HepG2 (cell line): ENCODE measurements around the gene TCF12. TPM values are rescaled to one million over a fixed set of nuclear protein-coding genes. Genes with fewer than 3 reads are reported as not detected.

ENCODE experiments used
- CHD2 ChIP-seq: IDR thresholded peaks from 2 replicates; pipeline ENCODE4 v1.6.1; 2011; ENCODE audit warnings: low read depth, low read length, improper control_type of control experiment
- DMTF1 ChIP-seq: sonication (generic); formaldehyde crosslinking; IDR thresholded peaks from 2 replicates; pipeline ENCODE4 v1.4.0; 2020; ENCODE audit warnings: mild to moderate bottlenecking, missing genetic modification reagents
- GATA4 ChIP-seq: sonication (generic); IDR thresholded peaks from 2 replicates; pipeline ENCODE4 v1.6.1; 2016; ENCODE audit warnings: antibody characterized with exemption, low read depth, borderline replicate concordance
- GPN1 ChIP-seq: sonication (generic); formaldehyde crosslinking; IDR thresholded peaks from 2 replicates; pipeline ENCODE4 v1.5.1; 2020; ENCODE audit warnings: missing genetic modification reagents, borderline replicate concordance
- HNF4G ChIP-seq, 2 experiments: sonication (generic) in 1 of 2; formaldehyde crosslinking in 1 of 2; IDR thresholded peaks; 2 replicates each; pipeline versions ENCODE4 v1.4.0 to v1.6.1; 2011 to 2020; ENCODE audit warnings: borderline replicate concordance in 2 of 2, low read depth in 2 of 2, mild to moderate bottlenecking in 2 of 2, low read length in 1 of 2, missing genetic modification reagents in 1 of 2, moderate library complexity in 1 of 2
- MIXL1 ChIP-seq: IDR thresholded peaks from 2 replicates; pipeline ENCODE4 v1.6.1; 2016
- PATZ1 ChIP-seq: sonication (generic); formaldehyde crosslinking; IDR thresholded peaks from 2 replicates; pipeline ENCODE4 v1.4.0; 2020; ENCODE audit warnings: missing genetic modification reagents
- SETDB1 ChIP-seq: sonication (generic); formaldehyde crosslinking; IDR thresholded peaks from 2 replicates; pipeline ENCODE4 v1.5.1; 2020; ENCODE audit warnings: missing genetic modification reagents, mild to moderate bottlenecking, borderline replicate concordance
- SYNCRIP ChIP-seq: fragments of 200-400 bp; formaldehyde crosslinking; IDR thresholded peaks from 2 replicates; pipeline ENCODE4 v1.6.1; 2018; ENCODE audit warnings: mild to moderate bottlenecking, low read depth, low read length; ENCODE audit not compliant: insufficient read depth
- TEAD2 ChIP-seq: sonication (generic); formaldehyde crosslinking; IDR thresholded peaks from 2 replicates; pipeline ENCODE4 v1.9.0; 2021; ENCODE audit warnings: missing genetic modification reagents
- ZBTB20 ChIP-seq: sonication (generic); formaldehyde crosslinking; IDR thresholded peaks from 2 replicates; pipeline ENCODE4 v1.8.1; 2023; ENCODE audit warnings: missing genetic modification reagents, low read depth, mild to moderate bottlenecking, borderline replicate concordance
- ZMYM4 ChIP-seq: sonication (generic); formaldehyde crosslinking; IDR thresholded peaks from 2 replicates; pipeline ENCODE4 v1.8.1; 2023; ENCODE audit warnings: mild to moderate bottlenecking, missing genetic modification reagents
- ZNF326 ChIP-seq: sonication (generic); formaldehyde crosslinking; IDR thresholded peaks from 2 replicates; pipeline ENCODE4 v1.4.0; 2020; ENCODE audit warnings: missing genetic modification reagents, borderline replicate concordance
- ZNF749 ChIP-seq: sonication (generic); formaldehyde crosslinking; IDR thresholded peaks from 2 replicates; pipeline ENCODE4 v1.8.0; 2022; ENCODE audit warnings: mild to moderate bottlenecking, missing genetic modification reagents, moderate library complexity, borderline replicate concordance
- ZNF784 ChIP-seq: sonication (generic); formaldehyde crosslinking; IDR thresholded peaks from 2 replicates; pipeline ENCODE4 v1.5.1; 2020; ENCODE audit warnings: missing genetic modification reagents, mild to moderate bottlenecking, borderline replicate concordance
- polyA plus RNA-seq, 8 experiments: library from polyadenylated mRNA; depleted of rRNA in 3 of 8; stranded (reverse) in 7 of 8; unstranded in 1 of 8; fragments of >200 nt; fragmentation: Illumina TruSeq in 4 of 8; extraction: Trizol in 4 of 8; gene quantifications; 2 replicates each; pipeline versions ENCODE4 v1.2.1 to v1.2.3, GENCODE V29; 2011 to 2016; ENCODE audit warnings: low read depth in 4 of 8, missing spikeins in 1 of 8, mixed read lengths in 1 of 8; ENCODE audit not compliant: insufficient read depth in 1 of 8
- total RNA-seq, 5 experiments: library from RNA; depleted of rRNA; stranded (reverse); fragments of >200 nt; fragmentation: Illumina TruSeq; extraction: Trizol; gene quantifications; 2 replicates each; pipeline ENCODE4 v1.2.3, GENCODE V29; 2016; ENCODE audit warnings: low read depth in 1 of 5
- TF ChIP-seq, protein P1 (sequence below): sonication (generic); formaldehyde crosslinking; IDR thresholded peaks from 2 replicates; pipeline ENCODE4 v1.4.0; 2020; ENCODE audit warnings: missing genetic modification reagents
- TF ChIP-seq, protein P2 (sequence below): sonication (generic); formaldehyde crosslinking; IDR thresholded peaks from 2 replicates; pipeline ENCODE4 v1.4.0; 2020; ENCODE audit warnings: missing genetic modification reagents, borderline replicate concordance

TCF12 gene
- total and polyA plus RNA-seq, 2 of the 13 experiments (the other 11 are each of a cell fraction or from before 2014, with no cell fraction given) = 48.6 to 51.1 TPM

DNA sequence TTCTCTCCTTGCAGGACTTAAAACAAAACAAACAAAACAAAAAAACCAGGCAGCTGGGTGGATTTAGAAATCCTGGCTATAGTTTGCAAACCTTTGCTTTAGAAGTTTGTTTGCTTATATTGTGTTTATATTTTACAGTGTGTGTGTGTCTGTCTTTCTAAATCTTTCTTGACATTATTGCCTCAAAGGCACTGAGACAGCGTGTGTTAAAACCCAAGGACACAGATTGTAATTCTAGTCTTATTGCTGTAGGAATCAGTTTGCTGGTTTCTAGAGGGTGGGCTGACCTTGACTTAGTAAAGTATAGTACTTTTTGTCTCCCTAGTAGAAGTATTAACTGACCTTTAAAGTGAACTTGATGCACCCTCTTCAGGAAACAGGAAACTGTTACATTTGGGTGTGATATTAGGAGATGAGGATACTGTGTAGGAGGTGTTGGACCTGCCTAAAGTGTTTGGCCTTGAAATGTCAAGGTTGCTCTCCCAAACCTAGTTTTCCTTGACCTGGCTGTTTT, 71.0 kb downstream of the TCF12 start (continued):
- TF ChIP-seq, protein P1, sequence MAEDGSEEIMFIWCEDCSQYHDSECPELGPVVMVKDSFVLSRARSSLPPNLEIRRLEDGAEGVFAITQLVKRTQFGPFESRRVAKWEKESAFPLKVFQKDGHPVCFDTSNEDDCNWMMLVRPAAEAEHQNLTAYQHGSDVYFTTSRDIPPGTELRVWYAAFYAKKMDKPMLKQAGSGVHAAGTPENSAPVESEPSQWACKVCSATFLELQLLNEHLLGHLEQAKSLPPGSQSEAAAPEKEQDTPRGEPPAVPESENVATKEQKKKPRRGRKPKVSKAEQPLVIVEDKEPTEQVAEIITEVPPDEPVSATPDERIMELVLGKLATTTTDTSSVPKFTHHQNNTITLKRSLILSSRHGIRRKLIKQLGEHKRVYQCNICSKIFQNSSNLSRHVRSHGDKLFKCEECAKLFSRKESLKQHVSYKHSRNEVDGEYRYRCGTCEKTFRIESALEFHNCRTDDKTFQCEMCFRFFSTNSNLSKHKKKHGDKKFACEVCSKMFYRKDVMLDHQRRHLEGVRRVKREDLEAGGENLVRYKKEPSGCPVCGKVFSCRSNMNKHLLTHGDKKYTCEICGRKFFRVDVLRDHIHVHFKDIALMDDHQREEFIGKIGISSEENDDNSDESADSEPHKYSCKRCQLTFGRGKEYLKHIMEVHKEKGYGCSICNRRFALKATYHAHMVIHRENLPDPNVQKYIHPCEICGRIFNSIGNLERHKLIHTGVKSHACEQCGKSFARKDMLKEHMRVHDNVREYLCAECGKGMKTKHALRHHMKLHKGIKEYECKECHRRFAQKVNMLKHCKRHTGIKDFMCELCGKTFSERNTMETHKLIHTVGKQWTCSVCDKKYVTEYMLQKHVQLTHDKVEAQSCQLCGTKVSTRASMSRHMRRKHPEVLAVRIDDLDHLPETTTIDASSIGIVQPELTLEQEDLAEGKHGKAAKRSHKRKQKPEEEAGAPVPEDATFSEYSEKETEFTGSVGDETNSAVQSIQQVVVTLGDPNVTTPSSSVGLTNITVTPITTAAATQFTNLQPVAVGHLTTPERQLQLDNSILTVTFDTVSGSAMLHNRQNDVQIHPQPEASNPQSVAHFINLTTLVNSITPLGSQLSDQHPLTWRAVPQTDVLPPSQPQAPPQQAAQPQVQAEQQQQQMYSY (CRISPR knock-in tag) = no peak
- TF ChIP-seq PATZ1 (CRISPR knock-in tag) (peak; percentile 18; the same call in 1 of the 2 replicates), ZMYM4 (CRISPR knock-in tag) (peak; percentile 57; the same call in 1 of the 2 replicates), MIXL1 (CRISPR knock-in tag) (peak; percentile 12; the same call in 1 of the 2 replicates), HNF4G (IDR thresholded peaks at IDR 0.05; ENCODE audit: borderline replicate concordance, low read depth, low read length) (no peak), HNF4G (CRISPR knock-in tag; IDR thresholded peaks at IDR 0.05; ENCODE audit: borderline replicate concordance, low read depth) (no peak), ZBTB20 (CRISPR knock-in tag) (no peak), SETDB1 (CRISPR knock-in tag) (no peak), GATA4 (no peak), DMTF1 (CRISPR knock-in tag) (no peak), CHD2 (no peak), TEAD2 (no peak), SYNCRIP (no peak), ZNF749 (no peak), ZNF326 (CRISPR knock-in tag) (no peak), GPN1 (CRISPR knock-in tag) (no peak), ZNF784 (CRISPR knock-in tag) (no peak)
- TF ChIP-seq, protein P2, sequence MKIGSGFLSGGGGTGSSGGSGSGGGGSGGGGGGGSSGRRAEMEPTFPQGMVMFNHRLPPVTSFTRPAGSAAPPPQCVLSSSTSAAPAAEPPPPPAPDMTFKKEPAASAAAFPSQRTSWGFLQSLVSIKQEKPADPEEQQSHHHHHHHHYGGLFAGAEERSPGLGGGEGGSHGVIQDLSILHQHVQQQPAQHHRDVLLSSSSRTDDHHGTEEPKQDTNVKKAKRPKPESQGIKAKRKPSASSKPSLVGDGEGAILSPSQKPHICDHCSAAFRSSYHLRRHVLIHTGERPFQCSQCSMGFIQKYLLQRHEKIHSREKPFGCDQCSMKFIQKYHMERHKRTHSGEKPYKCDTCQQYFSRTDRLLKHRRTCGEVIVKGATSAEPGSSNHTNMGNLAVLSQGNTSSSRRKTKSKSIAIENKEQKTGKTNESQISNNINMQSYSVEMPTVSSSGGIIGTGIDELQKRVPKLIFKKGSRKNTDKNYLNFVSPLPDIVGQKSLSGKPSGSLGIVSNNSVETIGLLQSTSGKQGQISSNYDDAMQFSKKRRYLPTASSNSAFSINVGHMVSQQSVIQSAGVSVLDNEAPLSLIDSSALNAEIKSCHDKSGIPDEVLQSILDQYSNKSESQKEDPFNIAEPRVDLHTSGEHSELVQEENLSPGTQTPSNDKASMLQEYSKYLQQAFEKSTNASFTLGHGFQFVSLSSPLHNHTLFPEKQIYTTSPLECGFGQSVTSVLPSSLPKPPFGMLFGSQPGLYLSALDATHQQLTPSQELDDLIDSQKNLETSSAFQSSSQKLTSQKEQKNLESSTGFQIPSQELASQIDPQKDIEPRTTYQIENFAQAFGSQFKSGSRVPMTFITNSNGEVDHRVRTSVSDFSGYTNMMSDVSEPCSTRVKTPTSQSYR (CRISPR knock-in tag) = no peak
